Subcutaneous abdominal adipose tissue (tissue), 5 donors: Measurements from ENCODE around the gene LDHD.

Source experiments
- H3K27ac ChIP-seq: one replicate; pipeline ENCODE4 v1.7.0; 2013; ENCODE audit warnings: low read depth, mild to moderate bottlenecking, inconsistent platforms, low read length, moderate library complexity
- H3K27me3 ChIP-seq, 5 donors: one replicate each; pipeline ENCODE4 v1.7.0; 2013; ENCODE audit warnings: low read length in 5 of 5, inconsistent platforms in 1 of 5; ENCODE audit not compliant: control insufficient read depth in 5 of 5, insufficient read depth in 4 of 5
- H3K36me3 ChIP-seq, 5 donors: one replicate each; pipeline ENCODE4 v1.7.0; 2013; ENCODE audit warnings: low read length in 5 of 5; ENCODE audit not compliant: control insufficient read depth in 5 of 5, insufficient read depth in 5 of 5
- H3K4me1 ChIP-seq, 5 donors: one replicate each; pipeline ENCODE4 v1.7.0; 2013; ENCODE audit warnings: low read length in 5 of 5, mild to moderate bottlenecking in 3 of 5, moderate library complexity in 1 of 5; ENCODE audit not compliant: control insufficient read depth in 5 of 5, insufficient read depth in 5 of 5
- H3K4me3 ChIP-seq, 5 donors: one replicate each; pipeline ENCODE4 v1.7.0; 2013; ENCODE audit warnings: low read length in 5 of 5, low read depth in 1 of 5
- H3K9ac ChIP-seq, 5 donors: one replicate each; pipeline ENCODE4 v1.7.0; 2013; ENCODE audit warnings: low read length in 5 of 5, mild to moderate bottlenecking in 4 of 5, moderate library complexity in 3 of 5
- H3K9me3 ChIP-seq, 5 donors: one replicate each; pipeline ENCODE4 v1.7.0; 2013; ENCODE audit warnings: low read length in 5 of 5; ENCODE audit not compliant: control insufficient read depth in 5 of 5
- donor health status: healthy.
- donor health status: healthy.
- donor health status: healthy.
- donor health status: healthy.
- donor health status: healthy.

Gene LDHD

DNA sequence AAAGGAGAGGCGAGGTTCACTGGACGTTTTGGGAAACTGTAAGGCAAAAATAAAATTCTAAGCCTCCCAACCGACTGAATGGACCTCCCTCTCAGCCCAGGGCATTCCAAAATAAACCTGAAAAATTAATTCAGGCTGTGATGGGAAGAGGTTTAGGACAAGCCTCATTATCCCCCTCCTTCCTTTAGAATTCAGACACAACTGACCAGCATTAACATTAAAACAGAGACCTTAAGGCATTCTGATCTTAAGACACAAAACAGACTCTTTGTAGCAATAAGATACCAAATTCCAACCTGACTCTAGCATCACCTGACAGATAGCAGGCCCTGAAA lies 298 bp upstream of the LDHD start:
- Histone ChIP-seq H3K9ac (peak overlapping the region in 2 of 5 donors; percentile 59 to 64), H3K27ac (no peak overlapping the region), H3K27me3 (peaks cover 0 to 3% (median 0%) of the 10 kb centered on the region in 5 donors), H3K36me3 (peaks cover 0 to 6% (median 0%) of the 10 kb centered on the region in 5 donors), H3K4me1 (peaks cover 2 to 50% (median 33%) of the 10 kb centered on the region in 5 donors), H3K9me3 (peaks cover 0 to 5% (median 2%) of the 10 kb centered on the region in 5 donors), H3K4me3 (peak overlapping the region in 4 of 5 donors; percentile 51 to 90 (median 78))

- Histone ChIP-seq H3K36me3 (peaks cover 0 to 6% (median 0%) of the 10 kb centered on the region in 5 donors), H3K27me3 (peaks cover 0 to 3% (median 0%) of the 10 kb centered on the region in 5 donors), H3K9me3 (no peaks in the 10 kb centered on the region), H3K4me1 (peaks cover 3 to 66% (median 50%) of the 10 kb centered on the region in 5 donors), H3K9ac (peak overlapping the region in 2 of 5 donors; percentile 6 to 26), H3K4me3 (peak overlapping the region in 1 of 5 donors; percentile 84), H3K27ac (peak overlapping the region; percentile 10)
Observed at GRCh38 chr16:75114946-75115825, 1.4 kb downstream of the LDHD start.

DNA sequence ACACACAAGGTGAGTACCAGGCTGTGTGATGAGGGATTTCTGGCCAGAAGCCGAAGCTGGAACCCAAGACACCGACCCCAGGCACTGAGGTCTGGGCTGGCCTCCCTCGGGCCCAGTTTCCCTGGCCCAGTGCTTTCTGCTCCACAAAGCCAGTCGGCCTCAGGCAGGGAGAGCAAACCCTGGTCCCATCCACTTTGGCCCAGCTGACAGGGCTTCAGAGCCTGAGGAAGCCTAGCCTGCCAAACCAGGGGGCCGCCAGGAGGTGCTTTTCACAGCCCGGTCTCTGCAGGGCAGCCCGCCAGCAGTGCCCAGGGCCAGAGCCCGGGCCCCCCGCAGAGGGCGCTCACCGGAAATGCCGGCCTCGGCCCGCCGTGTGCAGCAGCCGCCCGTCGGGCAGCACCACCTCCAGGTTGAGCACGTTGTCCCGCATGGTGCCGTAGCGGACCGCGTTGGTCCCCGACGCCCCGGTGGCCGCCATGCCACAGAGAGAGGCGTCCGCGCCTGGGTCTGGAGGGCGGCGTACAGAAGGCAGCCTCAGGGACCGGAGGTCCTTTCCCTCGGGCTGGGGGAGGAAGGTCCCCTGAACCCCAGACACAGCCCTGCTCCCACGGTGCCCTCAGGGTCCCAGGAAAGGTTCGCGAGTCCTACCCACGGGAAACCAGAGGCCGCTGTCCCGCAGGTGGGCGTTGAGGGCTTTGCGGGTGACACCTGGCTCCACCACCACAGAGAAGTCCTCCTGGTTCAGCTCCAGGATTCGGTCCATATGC lies 2.2 kb downstream of the LDHD start:
- Histone ChIP-seq H3K27ac (no peak overlapping the region), H3K27me3 (peaks cover 0 to 3% (median 0%) of the 10 kb centered on the region in 5 donors), H3K4me3 (no peak overlapping the region), H3K9me3 (no peaks in the 10 kb centered on the region), H3K9ac (no peak overlapping the region), H3K36me3 (peaks cover 0 to 6% (median 0%) of the 10 kb centered on the region in 5 donors), H3K4me1 (peaks cover 7 to 74% (median 58%) of the 10 kb centered on the region in 5 donors)

DNA sequence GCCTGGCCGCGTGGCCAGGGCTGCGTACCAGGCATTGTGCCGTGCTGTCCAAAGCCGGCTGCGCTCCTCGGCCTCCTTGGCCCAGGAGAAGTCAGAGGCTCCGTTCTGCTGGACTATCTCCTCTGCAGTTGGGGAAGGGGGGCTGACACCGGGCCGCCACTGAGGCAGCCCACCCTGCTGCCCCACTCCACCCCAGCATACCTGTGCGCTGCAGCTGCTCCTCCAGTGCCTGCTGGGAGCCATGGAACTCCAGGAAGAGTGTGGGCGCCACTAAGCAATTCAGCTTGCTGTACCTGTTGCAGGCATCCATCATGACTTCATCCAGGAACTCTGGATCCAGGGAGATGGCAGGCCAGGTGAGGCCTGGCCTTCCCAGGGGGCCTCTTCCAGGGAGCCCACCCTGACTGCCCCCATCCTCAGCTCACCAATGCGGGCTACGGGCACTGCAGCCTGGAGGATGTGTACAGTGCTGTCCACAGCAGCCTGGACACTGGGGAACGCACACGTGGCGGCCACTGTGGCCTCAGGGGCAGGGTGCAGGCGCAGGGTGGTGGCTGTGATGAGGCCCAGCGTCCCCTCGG lies 2.9 kb downstream of the LDHD start:
- Histone ChIP-seq H3K27me3 (peaks cover 0 to 3% (median 0%) of the 10 kb centered on the region in 5 donors), H3K4me1 (peaks cover 7 to 82% (median 66%) of the 10 kb centered on the region in 5 donors), H3K27ac (no peak overlapping the region), H3K9me3 (no peaks in the 10 kb centered on the region), H3K4me3 (no peak overlapping the region), H3K36me3 (peaks cover 0 to 6% (median 0%) of the 10 kb centered on the region in 5 donors), H3K9ac (no peak overlapping the region)

DNA sequence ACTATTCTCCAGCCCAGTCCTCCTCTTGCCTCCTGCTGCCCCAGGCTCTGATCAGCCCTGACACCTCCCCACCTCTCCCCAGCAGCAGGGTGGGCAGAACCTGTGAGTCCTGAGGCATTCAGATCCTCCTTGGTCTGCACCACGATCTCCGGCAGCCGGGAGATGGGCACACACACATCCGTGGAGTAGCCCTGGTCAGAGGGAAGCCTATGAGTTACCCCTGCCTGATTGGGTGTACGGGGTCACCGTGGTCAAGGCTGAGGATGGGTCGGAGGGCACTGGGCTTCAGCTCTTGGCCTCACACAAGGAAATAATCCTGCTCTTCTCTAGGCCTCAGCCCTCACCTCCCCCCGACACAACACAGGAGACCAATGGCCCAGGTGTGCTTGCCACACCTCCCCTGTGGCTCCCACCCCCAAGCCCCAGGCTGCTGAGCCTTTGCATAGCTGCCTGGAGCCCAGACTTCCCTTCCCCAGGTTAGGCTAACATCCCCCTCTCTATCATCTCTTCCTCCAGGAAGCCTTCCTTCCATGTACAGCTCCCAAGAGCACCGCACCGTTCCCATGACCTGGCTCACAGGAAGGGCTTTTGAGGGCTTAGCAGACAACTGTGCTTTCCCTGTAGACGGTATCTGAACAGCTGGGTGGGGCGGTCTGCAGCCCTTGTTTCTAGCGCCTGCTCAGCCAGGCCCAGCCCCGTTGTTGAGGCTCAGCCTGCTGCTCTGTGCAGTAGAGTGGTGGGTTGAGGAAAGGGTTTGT lies 3.7 kb downstream of the LDHD start:
- H3K36me3 ChIP-seq, result peaks cover 0 to 6% (median 0%) of the 10 kb centered on the region in 5 donors
- peaks cover 7 to 83% (median 67%) of the 10 kb centered on the region in 5 donors for H3K4me1 ChIP-seq
- H3K4me3 ChIP-seq, result peak overlapping the region in 1 of 5 donors; percentile 28
- no peaks in the 10 kb centered on the region for H3K9me3 ChIP-seq
- H3K27me3 ChIP-seq, result peaks cover 0 to 3% (median 0%) of the 10 kb centered on the region in 5 donors
- H3K27ac ChIP-seq, result peak overlapping the region; percentile 88
- H3K9ac ChIP-seq, result peak overlapping the region in 1 of 5 donors; percentile 16

DNA sequence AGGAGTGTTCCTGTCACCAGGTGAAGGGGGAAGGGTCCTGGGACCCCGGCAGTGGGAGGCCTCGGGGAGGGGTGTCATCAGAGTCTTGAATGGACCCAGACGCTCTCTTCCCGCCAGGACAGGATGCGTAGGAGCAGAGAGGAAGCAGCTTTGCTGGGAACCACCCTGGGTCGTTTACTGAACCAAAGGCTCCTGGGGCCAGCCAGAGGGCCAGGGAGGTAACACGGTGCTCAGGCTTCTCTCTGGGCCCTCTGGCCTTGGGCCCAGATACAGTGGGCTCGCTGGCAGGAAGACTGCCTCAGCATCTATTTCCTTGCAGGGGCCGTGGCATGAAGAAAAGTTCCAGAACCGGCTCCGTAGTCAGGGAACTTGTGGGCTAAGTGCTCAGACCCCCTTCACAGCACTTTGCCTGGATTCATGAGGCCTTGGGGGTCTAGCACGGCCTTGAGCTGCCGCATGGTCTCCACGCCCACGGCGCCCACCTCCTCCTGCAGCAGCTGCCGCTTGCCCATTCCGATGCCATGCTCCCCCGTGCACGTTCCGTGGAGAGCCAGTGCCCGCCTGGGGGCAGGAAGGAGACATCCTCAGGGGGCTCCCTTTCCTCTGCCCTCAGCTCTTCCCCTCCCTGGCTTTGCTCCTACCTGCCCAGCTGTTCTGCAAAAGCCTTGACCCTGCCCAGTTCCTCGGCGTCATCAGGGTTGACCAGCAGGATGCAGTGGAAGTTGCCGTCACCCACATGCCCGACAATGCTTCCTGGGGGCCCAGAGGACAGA lies 4.4 kb downstream of the LDHD start:
- H3K27ac ChIP-seq, result peak overlapping the region; percentile 88
- peak overlapping the region in 3 of 5 donors; percentile 22 to 70 (median 26) for H3K9ac ChIP-seq
- H3K27me3 ChIP-seq, result peaks cover 0 to 3% (median 0%) of the 10 kb centered on the region in 5 donors
- peaks cover 7 to 83% (median 71%) of the 10 kb centered on the region in 5 donors for H3K4me1 ChIP-seq
- H3K9me3 ChIP-seq, result no peaks in the 10 kb centered on the region
- peak overlapping the region in 2 of 5 donors; percentile 13 to 28 for H3K4me3 ChIP-seq
- peaks cover 0 to 6% (median 0%) of the 10 kb centered on the region in 5 donors for H3K36me3 ChIP-seq

GRCh38 chr16:75111514-75111940 lies 5.1 kb downstream of the LDHD start:
- peak overlapping the region in 3 of 5 donors; percentile 26 to 70 (median 26) for H3K9ac ChIP-seq
- no peaks in the 10 kb centered on the region for H3K9me3 ChIP-seq
- peak overlapping the region in 2 of 5 donors; percentile 51 to 54 for H3K4me3 ChIP-seq
- H3K4me1 ChIP-seq, result peaks cover 7 to 83% (median 71%) of the 10 kb centered on the region in 5 donors
- H3K27me3 ChIP-seq, result peaks cover 0 to 3% (median 0%) of the 10 kb centered on the region in 5 donors
- H3K27ac ChIP-seq, result peak overlapping the region; percentile 88
- H3K36me3 ChIP-seq, result peaks cover 0 to 6% (median 0%) of the 10 kb centered on the region in 5 donors

DNA sequence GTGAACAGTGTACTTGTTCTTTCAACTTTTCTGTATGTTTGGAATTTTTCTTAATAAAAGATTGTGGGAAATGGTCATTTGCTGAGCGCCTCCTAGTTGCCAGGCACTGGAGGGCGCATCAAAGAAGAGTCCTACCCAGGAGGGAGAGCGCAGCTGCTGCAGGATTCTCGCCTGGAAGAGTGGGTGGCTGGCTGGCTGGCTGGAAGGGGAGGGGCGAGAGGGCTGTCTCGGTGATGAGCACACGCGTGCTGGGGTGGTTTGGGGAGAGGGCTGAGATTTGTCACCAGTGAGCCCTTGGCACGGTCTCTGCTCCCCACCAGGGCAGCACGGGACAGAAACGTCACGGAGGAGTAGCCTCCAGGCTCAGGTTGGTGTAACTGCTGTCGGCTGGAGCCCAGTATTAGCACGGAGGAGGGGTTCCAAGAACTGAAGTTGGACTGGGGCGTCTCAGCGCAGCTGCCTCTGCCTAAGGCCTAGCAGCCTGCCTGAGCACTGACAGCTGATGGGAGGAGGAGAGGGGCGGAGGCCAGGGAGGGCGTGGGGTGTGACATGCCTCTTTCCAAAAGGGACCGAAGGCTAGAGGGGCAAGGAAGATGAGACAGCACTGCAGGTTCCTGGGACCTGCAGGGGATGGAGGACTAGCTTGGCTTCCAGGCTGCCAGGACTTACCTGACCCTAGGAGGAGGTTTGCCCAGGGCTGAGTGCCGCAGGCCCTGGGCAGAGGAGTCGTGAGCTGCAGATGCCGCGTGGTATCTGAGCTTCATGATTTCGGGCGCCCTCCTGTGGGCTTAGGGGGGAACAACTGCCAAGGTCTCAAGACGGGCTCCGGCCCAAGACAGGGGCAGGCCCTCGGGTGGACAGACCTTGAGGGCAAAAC lies 5.7 kb downstream of the LDHD start:
- H3K27me3 ChIP-seq, result peaks cover 0 to 3% (median 0%) of the 10 kb centered on the region in 5 donors
- H3K9me3 ChIP-seq, result no peaks in the 10 kb centered on the region
- H3K9ac ChIP-seq, result peak overlapping the region in 4 of 5 donors; percentile 26 to 70 (median 41)
- H3K36me3 ChIP-seq, result peaks cover 0 to 6% (median 0%) of the 10 kb centered on the region in 5 donors
- H3K4me3 ChIP-seq, result peak overlapping the region; percentile 34 to 54 (median 51)
- H3K27ac ChIP-seq, result peak overlapping the region; percentile 88
- peaks cover 10 to 85% (median 71%) of the 10 kb centered on the region in 5 donors for H3K4me1 ChIP-seq
